Measurements from ENCODE around the gene ZNF665.
"Not testable (repeated sequence)": the region's sequence is repeated elsewhere in the genome, so short reads cannot be mapped to it uniquely, and the experiment has no call there.

GRCh38 chr19:53185155-53185882 lies 7.8 kb downstream of the ZNF665 start:
- TF ChIP-seq ZFP30 (CRISPR knock-in tag; IDR thresholded peaks at IDR 0.05); ESRRG (CRISPR knock-in tag; IDR thresholded peaks at IDR 0.05); ZNF8 (CRISPR knock-in tag; IDR thresholded peaks at IDR 0.05); TSHZ2 (CRISPR knock-in tag; IDR thresholded peaks at IDR 0.05); ARNTL (CRISPR knock-in tag; IDR thresholded peaks at IDR 0.05; ENCODE audit: borderline replicate concordance, low read depth); BACH2 (CRISPR knock-in tag; IDR thresholded peaks at IDR 0.05; ENCODE audit: borderline replicate concordance); TOX (CRISPR knock-in tag; IDR thresholded peaks at IDR 0.05; ENCODE audit: borderline replicate concordance); RARB (CRISPR knock-in tag; IDR thresholded peaks at IDR 0.05); OSR1 (CRISPR knock-in tag; IDR thresholded peaks at IDR 0.05): not testable (repeated sequence)
- TF ChIP-seq, protein P1, sequence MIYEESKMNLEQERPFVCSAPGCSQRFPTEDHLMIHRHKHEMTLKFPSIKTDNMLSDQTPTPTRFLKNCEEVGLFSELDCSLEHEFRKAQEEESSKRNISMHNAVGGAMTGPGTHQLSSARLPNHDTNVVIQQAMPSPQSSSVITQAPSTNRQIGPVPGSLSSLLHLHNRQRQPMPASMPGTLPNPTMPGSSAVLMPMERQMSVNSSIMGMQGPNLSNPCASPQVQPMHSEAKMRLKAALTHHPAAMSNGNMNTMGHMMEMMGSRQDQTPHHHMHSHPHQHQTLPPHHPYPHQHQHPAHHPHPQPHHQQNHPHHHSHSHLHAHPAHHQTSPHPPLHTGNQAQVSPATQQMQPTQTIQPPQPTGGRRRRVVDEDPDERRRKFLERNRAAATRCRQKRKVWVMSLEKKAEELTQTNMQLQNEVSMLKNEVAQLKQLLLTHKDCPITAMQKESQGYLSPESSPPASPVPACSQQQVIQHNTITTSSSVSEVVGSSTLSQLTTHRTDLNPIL (CRISPR knock-in tag; IDR thresholded peaks at IDR 0.05; ENCODE audit: low read depth): not testable (repeated sequence)
- TF ChIP-seq, protein P2, sequence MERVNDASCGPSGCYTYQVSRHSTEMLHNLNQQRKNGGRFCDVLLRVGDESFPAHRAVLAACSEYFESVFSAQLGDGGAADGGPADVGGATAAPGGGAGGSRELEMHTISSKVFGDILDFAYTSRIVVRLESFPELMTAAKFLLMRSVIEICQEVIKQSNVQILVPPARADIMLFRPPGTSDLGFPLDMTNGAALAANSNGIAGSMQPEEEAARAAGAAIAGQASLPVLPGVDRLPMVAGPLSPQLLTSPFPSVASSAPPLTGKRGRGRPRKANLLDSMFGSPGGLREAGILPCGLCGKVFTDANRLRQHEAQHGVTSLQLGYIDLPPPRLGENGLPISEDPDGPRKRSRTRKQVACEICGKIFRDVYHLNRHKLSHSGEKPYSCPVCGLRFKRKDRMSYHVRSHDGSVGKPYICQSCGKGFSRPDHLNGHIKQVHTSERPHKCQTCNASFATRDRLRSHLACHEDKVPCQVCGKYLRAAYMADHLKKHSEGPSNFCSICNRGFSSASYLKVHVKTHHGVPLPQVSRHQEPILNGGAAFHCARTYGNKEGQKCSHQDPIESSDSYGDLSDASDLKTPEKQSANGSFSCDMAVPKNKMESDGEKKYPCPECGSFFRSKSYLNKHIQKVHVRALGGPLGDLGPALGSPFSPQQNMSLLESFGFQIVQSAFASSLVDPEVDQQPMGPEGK (CRISPR knock-in tag; IDR thresholded peaks at IDR 0.05; ENCODE audit: borderline replicate concordance): not testable (repeated sequence)

All from SK-N-SH treated with all-trans-retinoic acid at 6 μM for 48 hours (cell line).